GM18870 (cell line): ENCODE data around the gene MYO1B.

ENCODE experiments used
- ATAC-seq: cut with Tn5 transposase; IDR thresholded peaks from one replicate; pipeline ENCODE4 v1.9.1; 2021; ENCODE audit warnings: moderate library complexity; ENCODE audit not compliant: unreplicated experiment

MYO1B gene

GRCh38 chr2:191394043-191394442 is 148.8 kb downstream of the MYO1B start:
- ATAC-seq, result no peak

GRCh38 chr2:191396794-191397193 is 151.6 kb downstream of the MYO1B start:
- no peak for ATAC-seq

GRCh38 chr2:191399601-191400000 is 154.4 kb downstream of the MYO1B start:
- ATAC-seq, result no peak

- ATAC-seq, result no peak
These were observed 156.1 kb downstream of the MYO1B start for GRCh38 chr2:191401287-191401686.

GRCh38 chr2:191402966-191403565 is 157.9 kb downstream of the MYO1B start:
- no peak for ATAC-seq

GRCh38 chr2:191404568-191404991 is 159.4 kb downstream of the MYO1B start:
- ATAC-seq, result no peak

GRCh38 chr2:191405546-191405945 is 160.3 kb downstream of the MYO1B start:
- no peak for ATAC-seq

GRCh38 chr2:191410646-191411436 is 165.6 kb downstream of the MYO1B start:
- no peak for ATAC-seq

- no peak for ATAC-seq
These were observed 166.3 kb downstream of the MYO1B start for GRCh38 chr2:191411472-191411871.

GRCh38 chr2:191412353-191412752 is 167.1 kb downstream of the MYO1B start:
- no peak for ATAC-seq

GRCh38 chr2:191415101-191415500 is 169.9 kb downstream of the MYO1B start:
- no peak for ATAC-seq

- no peak for ATAC-seq
These were observed 170.7 kb downstream of the MYO1B start for GRCh38 chr2:191415858-191416257.

- ATAC-seq, result no peak
These were observed 172.5 kb downstream of the MYO1B start for GRCh38 chr2:191417746-191418145.

GRCh38 chr2:191421950-191422349 is 176.7 kb downstream of the MYO1B start:
- ATAC-seq, result no peak

- no peak for ATAC-seq
These were observed 181.8 kb downstream of the MYO1B start for GRCh38 chr2:191427031-191427430.

GRCh38 chr2:191428141-191428540 is 182.9 kb downstream of the MYO1B start:
- ATAC-seq, result no peak

GRCh38 chr2:191430476-191430875 is 185.3 kb downstream of the MYO1B start:
- ATAC-seq, result no peak

- ATAC-seq, result no peak
These were observed 186.9 kb downstream of the MYO1B start for GRCh38 chr2:191432121-191432520.

GRCh38 chr2:191434072-191434471 is 188.9 kb downstream of the MYO1B start:
- no peak for ATAC-seq

- ATAC-seq, result no peak
These were observed 189.9 kb downstream of the MYO1B start for GRCh38 chr2:191435141-191435540.

GRCh38 chr2:191436368-191437055 is 191.3 kb downstream of the MYO1B start:
- no peak for ATAC-seq

- ATAC-seq, result no peak
These were observed 194.3 kb downstream of the MYO1B start for GRCh38 chr2:191439481-191439880.
